Endodermal cell (in vitro differentiated cells): ENCODE results near the gene ZNF292. TPM values are rescaled to one million over a fixed set of nuclear protein-coding genes. Genes with fewer than 3 reads are reported as not detected.

Experiments used
- DNase-seq: peaks from one replicate; pipeline ENCODE4 v3.0.0-alpha.2; 2017
- H3K27ac ChIP-seq: 2 replicates; pipeline ENCODE4 v1.5.1; 2013; ENCODE audit warnings: mild to moderate bottlenecking, low read depth, low read length, moderate library complexity
- H3K27me3 ChIP-seq: 2 replicates; pipeline ENCODE4 v1.6.1; 2013; ENCODE audit warnings: mild to moderate bottlenecking, low read length, moderate library complexity; ENCODE audit not compliant: insufficient read depth, control insufficient read depth, poor library complexity, severe bottlenecking
- H3K36me3 ChIP-seq: 2 replicates; pipeline ENCODE4 v1.7.0; 2013; ENCODE audit warnings: mild to moderate bottlenecking, low read length, moderate library complexity; ENCODE audit not compliant: control insufficient read depth, insufficient read depth
- H3K4me1 ChIP-seq: one replicate; pipeline ENCODE4 v1.7.0; 2013; ENCODE audit warnings: low read length; ENCODE audit not compliant: control insufficient read depth, insufficient read depth
- H3K4me3 ChIP-seq: 2 replicates; pipeline ENCODE4 v1.5.1; 2013; ENCODE audit warnings: mild to moderate bottlenecking, low read length, moderate library complexity
- H3K9ac ChIP-seq: 2 replicates; pipeline ENCODE4 v1.6.1; 2013; ENCODE audit warnings: mild to moderate bottlenecking, low read length, moderate library complexity; ENCODE audit not compliant: poor library complexity, severe bottlenecking; ENCODE audit errors: extremely low read depth
- H3K9me3 ChIP-seq: 2 replicates; pipeline ENCODE4 v1.6.1; 2013; ENCODE audit warnings: mild to moderate bottlenecking, low read length, moderate library complexity; ENCODE audit not compliant: control insufficient read depth
- H3K27ac Mint-ChIP-seq: 2 replicates; pipeline ENCODE4 v1.8.0; 2020; ENCODE audit warnings: mixed read lengths
- H3K27me3 Mint-ChIP-seq: 2 replicates; pipeline ENCODE4 v1.8.0; 2021; ENCODE audit warnings: mild to moderate bottlenecking, mixed read lengths; ENCODE audit not compliant: insufficient read depth
- H3K36me3 Mint-ChIP-seq: 2 replicates; pipeline ENCODE4 v1.8.0; 2020; ENCODE audit warnings: low read depth, mixed read lengths
- H3K4me1 Mint-ChIP-seq: 2 replicates; pipeline ENCODE4 v1.8.0; 2020; ENCODE audit warnings: mixed read lengths
- H3K4me3 Mint-ChIP-seq: 2 replicates; pipeline ENCODE4 v1.8.0; 2020; ENCODE audit warnings: mild to moderate bottlenecking, moderate library complexity, mixed read lengths
- H3K9me3 Mint-ChIP-seq: 2 replicates; pipeline ENCODE4 v1.8.0; 2020; ENCODE audit warnings: mild to moderate bottlenecking, mixed read lengths
- WGBS, 2 experiments: methylation state at CpG; one replicate each; pipeline versions ENCODE4 v1.1.5 to v1.1.7; 2013; ENCODE audit warnings: missing lambda C conversion rate in 2 of 2, mixed read lengths in 1 of 2; ENCODE audit not compliant: insufficient coverage in 1 of 2, insufficient read length in 1 of 2; 5-methylcytosine and 5-hydroxymethylcytosine counted together
- total RNA-seq, 2 donors: library from RNA; stranded (reverse); fragmentation: NEBNext Ultra II Directional in 1 of 2; extraction: Animal tissue kit (Norgen Biotek cat#: 25700) in 1 of 2; gene quantifications; 2 replicates in 1 of 2; 3 replicates in 1 of 2; pipeline ENCODE4 v1.2.1, GENCODE V29; 2021
- TF ChIP-seq, protein P1 (sequence below): fragments of 200-600 bp; sonication (generic); conservative IDR thresholded peaks from 2 replicates; pipeline ENCODE4 v1.5.0; 2021; ENCODE audit warnings: antibody characterized with exemption, mild to moderate bottlenecking

ZNF292 gene
- total RNA-seq, 2 donors from 2014 or later = 45.9 to 50.2 TPM

DNA sequence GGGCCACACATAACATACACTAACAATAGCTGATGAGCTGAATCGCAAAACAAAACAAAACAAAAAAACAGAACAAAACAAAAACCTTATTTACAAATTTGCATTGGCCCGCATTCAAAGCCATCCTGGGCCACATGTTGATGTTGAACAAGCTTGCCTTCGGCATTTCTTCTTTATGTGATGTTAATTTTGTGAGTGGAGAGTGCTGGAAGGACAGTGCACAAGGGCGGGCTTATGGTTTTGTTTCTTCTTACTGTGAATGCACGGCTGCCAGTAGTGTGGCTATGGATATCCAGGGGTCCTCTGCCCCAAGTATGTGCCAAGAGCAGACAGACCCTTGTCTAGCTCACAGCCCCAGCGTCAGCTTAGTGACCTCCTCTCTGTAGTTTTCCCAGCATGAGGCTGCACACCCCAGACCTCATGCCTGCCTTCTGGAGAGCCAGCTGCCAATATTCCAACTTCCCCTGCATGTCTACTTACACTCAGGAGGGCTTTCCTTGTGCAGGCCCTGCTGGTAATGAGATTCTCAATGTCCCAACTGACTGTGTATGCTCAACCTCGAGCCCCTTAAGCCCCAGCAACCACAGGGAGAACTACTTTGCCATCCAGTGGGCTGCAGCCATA, 24.9 kb downstream of the ZNF292 start:
- H3K4me1 Mint-ChIP-seq = peaks cover 36% of the 10 kb centered on the region
- Histone ChIP-seq H3K9me3 (no peaks in the 10 kb centered on the region), H3K36me3 (peaks cover 54% of the 10 kb centered on the region), H3K4me3 (no peak overlapping the region), H3K27me3 (no peaks in the 10 kb centered on the region), H3K4me1 (no peaks in the 10 kb centered on the region), H3K9ac (no peak overlapping the region), H3K27ac (peak overlapping the region; percentile 33)
- no peak for DNase-seq
- no peaks in the 10 kb centered on the region for H3K27me3 Mint-ChIP-seq
- H3K27ac Mint-ChIP-seq = peak overlapping the region; percentile 2
- H3K9me3 Mint-ChIP-seq = peaks cover 1% of the 10 kb centered on the region
- TF ChIP-seq, protein P1, sequence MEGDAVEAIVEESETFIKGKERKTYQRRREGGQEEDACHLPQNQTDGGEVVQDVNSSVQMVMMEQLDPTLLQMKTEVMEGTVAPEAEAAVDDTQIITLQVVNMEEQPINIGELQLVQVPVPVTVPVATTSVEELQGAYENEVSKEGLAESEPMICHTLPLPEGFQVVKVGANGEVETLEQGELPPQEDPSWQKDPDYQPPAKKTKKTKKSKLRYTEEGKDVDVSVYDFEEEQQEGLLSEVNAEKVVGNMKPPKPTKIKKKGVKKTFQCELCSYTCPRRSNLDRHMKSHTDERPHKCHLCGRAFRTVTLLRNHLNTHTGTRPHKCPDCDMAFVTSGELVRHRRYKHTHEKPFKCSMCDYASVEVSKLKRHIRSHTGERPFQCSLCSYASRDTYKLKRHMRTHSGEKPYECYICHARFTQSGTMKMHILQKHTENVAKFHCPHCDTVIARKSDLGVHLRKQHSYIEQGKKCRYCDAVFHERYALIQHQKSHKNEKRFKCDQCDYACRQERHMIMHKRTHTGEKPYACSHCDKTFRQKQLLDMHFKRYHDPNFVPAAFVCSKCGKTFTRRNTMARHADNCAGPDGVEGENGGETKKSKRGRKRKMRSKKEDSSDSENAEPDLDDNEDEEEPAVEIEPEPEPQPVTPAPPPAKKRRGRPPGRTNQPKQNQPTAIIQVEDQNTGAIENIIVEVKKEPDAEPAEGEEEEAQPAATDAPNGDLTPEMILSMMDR = no peak
- H3K4me3 Mint-ChIP-seq = no peak overlapping the region
- 88% methylated on average over 4 to 7 of the region's 7 CpGs for WGBS, 2 experiments
- H3K36me3 Mint-ChIP-seq = peaks cover 35% of the 10 kb centered on the region

DNA sequence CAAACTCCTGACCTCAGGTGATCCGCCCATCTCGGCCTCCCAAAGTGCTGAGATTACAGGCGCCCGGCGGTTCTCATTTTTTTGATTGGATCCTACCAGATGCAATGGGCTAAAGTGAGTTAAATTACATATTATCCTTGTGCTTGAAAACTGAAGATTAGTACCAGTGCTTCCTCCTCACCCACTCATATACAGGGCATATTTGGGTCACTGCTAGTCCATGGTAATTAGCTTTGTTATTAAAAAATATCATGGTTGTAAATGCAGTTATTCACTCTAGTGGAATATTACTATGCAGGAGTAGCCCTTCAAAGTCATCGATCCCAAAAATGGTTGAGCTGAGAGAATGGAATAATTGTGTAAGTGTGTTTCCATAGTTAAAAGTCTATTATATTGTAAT, 26.5 kb downstream of the ZNF292 start:
- no peaks in the 10 kb centered on the region for H3K27me3 ChIP-seq
- H3K36me3 ChIP-seq = peaks cover 56% of the 10 kb centered on the region
- Mint-ChIP-seq H3K4me1 (peaks cover 36% of the 10 kb centered on the region), H3K9me3 (peaks cover 1% of the 10 kb centered on the region), H3K4me3 (no peak overlapping the region), H3K36me3 (peaks cover 30% of the 10 kb centered on the region), H3K27ac (no peak overlapping the region), H3K27me3 (no peaks in the 10 kb centered on the region)
- H3K9ac ChIP-seq = no peak overlapping the region
- TF ChIP-seq, protein P1 = no peak
- no peaks in the 10 kb centered on the region for H3K9me3 ChIP-seq
- no peak overlapping the region for H3K27ac ChIP-seq
- no peak for DNase-seq
- no peak overlapping the region for H3K4me3 ChIP-seq
- WGBS, 2 experiments = 99 to 100% methylated on average over 3 to 6 of the region's 6 CpGs
- H3K4me1 ChIP-seq = no peaks in the 10 kb centered on the region

GRCh38 chr6:87182321-87182720, 27.0 kb downstream of the ZNF292 start:
- Mint-ChIP-seq H3K4me3 (no peak overlapping the region), H3K27ac (no peak overlapping the region), H3K27me3 (no peaks in the 10 kb centered on the region), H3K4me1 (peaks cover 35% of the 10 kb centered on the region), H3K36me3 (peaks cover 26% of the 10 kb centered on the region), H3K9me3 (peaks cover under 1% of the 10 kb centered on the region)
- H3K4me3 ChIP-seq = no peak overlapping the region
- no peaks in the 10 kb centered on the region for H3K4me1 ChIP-seq
- H3K9ac ChIP-seq = no peak overlapping the region
- 60 to 80% methylated on average over 1 to 2 of the region's 2 CpGs for WGBS, 2 experiments
- peaks cover 54% of the 10 kb centered on the region for H3K36me3 ChIP-seq
- no peak overlapping the region for H3K27ac ChIP-seq
- TF ChIP-seq, protein P1 = no peak
- DNase-seq = no peak
- H3K9me3 ChIP-seq = no peaks in the 10 kb centered on the region
- H3K27me3 ChIP-seq = no peaks in the 10 kb centered on the region
